SU-DHL-6 (cell line): ENCODE results near the gene APC2.

Experiments used
- EZH2phosphoT487 ChIP-seq: fragments of 200-600 bp; sonication (generic), shearing (Covaris generic); conservative IDR thresholded peaks from 2 replicates; pipeline ENCODE4 v1.6.1; 2018; ENCODE audit warnings: mild to moderate bottlenecking, antibody characterized with exemption, low read length, moderate library complexity, mixed read lengths
- TF ChIP-seq, protein P1 (sequence below): fragments of 200-600 bp; sonication (generic); IDR thresholded peaks from one replicate; pipeline ENCODE4 v1.5.1; 2017; ENCODE audit warnings: antibody characterized with exemption, mild to moderate bottlenecking, low read length, moderate library complexity; ENCODE audit not compliant: insufficient read depth, poor library complexity, severe bottlenecking

GRCh38 chr19:1474011-1474764, 24.3 kb downstream of the APC2 start:
- TF ChIP-seq, protein P1, sequence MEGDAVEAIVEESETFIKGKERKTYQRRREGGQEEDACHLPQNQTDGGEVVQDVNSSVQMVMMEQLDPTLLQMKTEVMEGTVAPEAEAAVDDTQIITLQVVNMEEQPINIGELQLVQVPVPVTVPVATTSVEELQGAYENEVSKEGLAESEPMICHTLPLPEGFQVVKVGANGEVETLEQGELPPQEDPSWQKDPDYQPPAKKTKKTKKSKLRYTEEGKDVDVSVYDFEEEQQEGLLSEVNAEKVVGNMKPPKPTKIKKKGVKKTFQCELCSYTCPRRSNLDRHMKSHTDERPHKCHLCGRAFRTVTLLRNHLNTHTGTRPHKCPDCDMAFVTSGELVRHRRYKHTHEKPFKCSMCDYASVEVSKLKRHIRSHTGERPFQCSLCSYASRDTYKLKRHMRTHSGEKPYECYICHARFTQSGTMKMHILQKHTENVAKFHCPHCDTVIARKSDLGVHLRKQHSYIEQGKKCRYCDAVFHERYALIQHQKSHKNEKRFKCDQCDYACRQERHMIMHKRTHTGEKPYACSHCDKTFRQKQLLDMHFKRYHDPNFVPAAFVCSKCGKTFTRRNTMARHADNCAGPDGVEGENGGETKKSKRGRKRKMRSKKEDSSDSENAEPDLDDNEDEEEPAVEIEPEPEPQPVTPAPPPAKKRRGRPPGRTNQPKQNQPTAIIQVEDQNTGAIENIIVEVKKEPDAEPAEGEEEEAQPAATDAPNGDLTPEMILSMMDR = no peak
- TF ChIP-seq EZH2phosphoT487 = no peak
